ENCODE data around the gene LZTS3. TPM values are rescaled to one million over a fixed set of nuclear protein-coding genes. Genes with fewer than 3 reads are reported as not detected.

Gene LZTS3
- total and polyA plus RNA-seq, 2 of the 13 experiments (the other 11 are each of a cell fraction or from before 2014, with no cell fraction given) = 10.1 to 31.3 TPM

GRCh38 chr20:3218307-3218988 lies 45.1 kb upstream of the LZTS3 start (continued):
- TF ChIP-seq ZNF34 (CRISPR knock-in tag; IDR thresholded peaks at IDR 0.05; ENCODE audit: borderline replicate concordance) (peak; percentile 63; the same call in 1 of the 2 replicates), CEBPG (CRISPR knock-in tag; IDR thresholded peaks at IDR 0.05) (peak; percentile 41; the same call in 1 of the 2 replicates), IRF1 (CRISPR knock-in tag; IDR thresholded peaks at IDR 0.05; ENCODE audit: low read depth) (no peak), ELF1 (CRISPR knock-in tag; IDR thresholded peaks at IDR 0.05) (peak; percentile 51; the same call in 1 of the 2 replicates), GPBP1L1 (CRISPR knock-in tag; IDR thresholded peaks at IDR 0.05) (no peak), ZNF841 (CRISPR knock-in tag; IDR thresholded peaks at IDR 0.05; ENCODE audit: borderline replicate concordance) (no peak), GATAD2A (CRISPR knock-in tag; IDR thresholded peaks at IDR 0.05) (peak; percentile 88), WIZ (CRISPR knock-in tag; IDR thresholded peaks at IDR 0.05) (peak; percentile 74; the same call in 1 of the 2 replicates), MTERF4 (CRISPR knock-in tag; IDR thresholded peaks at IDR 0.05) (peak; percentile 96; the same call in 1 of the 2 replicates), ATF3 (CRISPR knock-in tag; IDR thresholded peaks at IDR 0.05) (peak; percentile 66), ZNF317 (CRISPR knock-in tag; IDR thresholded peaks at IDR 0.05) (peak; percentile 56; the same call in 1 of the 2 replicates), CBX1 (IDR thresholded peaks at IDR 0.05; ENCODE audit: low read depth) (no peak), KAT2B (IDR thresholded peaks at IDR 0.05; ENCODE audit: borderline replicate concordance, low read depth, low read length) (no peak), NKX3-1 (CRISPR knock-in tag; IDR thresholded peaks at IDR 0.05) (no peak; the same call in 1 of the 2 replicates), SP140L (CRISPR knock-in tag; IDR thresholded peaks at IDR 0.05; ENCODE audit: borderline replicate concordance) (0 out of 2 replicates have a peak, but pooled peaks have one; percentile 25), POGK (CRISPR knock-in tag; conservative IDR thresholded peaks at IDR 0.05) (peak; percentile 95), KLF9 (CRISPR knock-in tag; IDR thresholded peaks at IDR 0.05; ENCODE audit: low read depth) (0 out of 2 replicates have a peak, but pooled peaks have one; percentile 47), ZIK1 (CRISPR knock-in tag; IDR thresholded peaks at IDR 0.05; ENCODE audit: borderline replicate concordance, low read depth) (no peak), PRDM10 (CRISPR knock-in tag; IDR thresholded peaks at IDR 0.05; ENCODE audit: low read depth) (no peak)
